AG04449 (cell line): ENCODE results near the gene GNB2.
A peak's percentile ranks its signal among the peaks of the same experiment; 100 is the strongest.

Experiments
- CTCF ChIA-PET: fragments of 350-600 bp; formaldehyde crosslinking; extraction: SDS; loops from one replicate; lab custom pipeline; 2021; ENCODE audit warnings: antibody characterized with exemption; lab: Yijun Ruan, JAX
- POLR2A ChIA-PET: fragments of 400-600, 350-600 bp; formaldehyde crosslinking; extraction: SDS; loops from one replicate; lab custom pipeline; 2020; ENCODE audit warnings: antibody characterized with exemption, inconsistent platforms; lab: Yijun Ruan, JAX
- DNase-seq: peaks from one replicate; pipeline ENCODE4 v3.0.0-alpha.2; 2010; ENCODE audit warnings: low read depth, low spot score
- H3K4me3 ChIP-seq: 2 replicates; pipeline ENCODE4 v1.5.1; 2011; ENCODE audit warnings: low read depth, mild to moderate bottlenecking, control low read depth, low read length
- CTCF ChIP-seq: IDR thresholded peaks from one replicate; pipeline ENCODE4 v1.5.1; 2011; ENCODE audit warnings: mild to moderate bottlenecking, moderate library complexity, low read length, control low read depth, inconsistent platforms; ENCODE audit not compliant: insufficient read depth; ENCODE audit errors: missing control alignments

Gene GNB2

GRCh38 chr7:100673302-100673941, at the start of gene GNB2:
TSS of gene GNB2 (plus strand) at chr7:100673740. CDS start at chr7:100676266, 2,526 bp downstream.
- ChIA-PET CTCF (interaction anchor here (0.5 to 2.2 kb wide), 4 partner anchors 10 to 41 kb away, joined by 3 to 8 read pairs (median 3); no protein-coding TSS in a partner anchor), POLR2A (interaction anchor here (0.6 to 1.0 kb wide), 9 partner anchors 9 to 89 kb away, joined by 3 to 5 read pairs (median 4); partner anchors contain the start of genes FBXO24, LRCH4, MOSPD3 and PCOLCE)
- DNase-seq: peak; percentile 96
- H3K4me3 ChIP-seq: peak within 1 kb of the TSS; percentile 81
- no peak for TF ChIP-seq CTCF

GRCh38 chr7:100623951-100624824, 49.4 kb upstream of the GNB2 start:
- ChIA-PET POLR2A (no interaction called here), CTCF (no interaction called here)
- TF ChIP-seq CTCF: no peak
- H3K4me3 ChIP-seq: no peak overlapping the region
- no peak for DNase-seq

DNA sequence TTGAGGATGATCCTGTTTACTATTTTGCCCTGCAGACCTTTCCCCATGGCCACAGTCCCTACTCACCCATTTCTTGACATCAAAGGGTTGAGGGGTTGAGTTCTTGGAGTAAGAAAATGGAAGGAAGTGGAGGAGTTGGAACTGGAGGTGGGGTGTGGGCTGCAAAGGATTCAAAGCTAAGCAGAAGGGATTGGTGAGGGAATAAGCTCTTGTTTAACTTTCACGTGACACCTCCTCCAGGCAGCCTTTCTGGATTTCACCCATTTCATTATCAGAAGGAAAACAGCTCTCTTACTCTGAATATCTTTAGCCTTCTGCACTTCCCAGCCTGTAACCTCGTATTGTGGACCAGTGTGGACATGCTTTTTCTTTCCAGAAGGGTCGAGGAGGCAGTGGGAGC, 47.5 kb upstream of the GNB2 start:
- no peak for TF ChIP-seq CTCF
- no peak for DNase-seq
- ChIA-PET CTCF (interaction anchor here (0.9 to 1.9 kb wide), 4 partner anchors 8 to 226 kb away, joined by 3 to 10 read pairs (median 3); partner anchors contain the start of genes MOSPD3 and SLC12A9), POLR2A (interaction anchor here (0.6 kb wide), 1 partner anchor 530 kb away, joined by 3 read pairs; no protein-coding TSS in a partner anchor)
- H3K4me3 ChIP-seq: peak overlapping the region; percentile 53

- H3K4me3 ChIP-seq: peak overlapping the region; percentile 53
- no peak for DNase-seq
- ChIA-PET POLR2A (interaction anchor here (0.6 kb wide), 1 partner anchor 529 kb away, joined by 3 read pairs; no protein-coding TSS in a partner anchor), CTCF (interaction anchor here (0.9 to 1.9 kb wide), 4 partner anchors 13 to 225 kb away, joined by 3 to 10 read pairs (median 4); partner anchors contain the start of genes MOSPD3 and SLC12A9)
- no peak for TF ChIP-seq CTCF
Observed at GRCh38 chr7:100626530-100627237, 46.9 kb upstream of the GNB2 start.

DNA sequence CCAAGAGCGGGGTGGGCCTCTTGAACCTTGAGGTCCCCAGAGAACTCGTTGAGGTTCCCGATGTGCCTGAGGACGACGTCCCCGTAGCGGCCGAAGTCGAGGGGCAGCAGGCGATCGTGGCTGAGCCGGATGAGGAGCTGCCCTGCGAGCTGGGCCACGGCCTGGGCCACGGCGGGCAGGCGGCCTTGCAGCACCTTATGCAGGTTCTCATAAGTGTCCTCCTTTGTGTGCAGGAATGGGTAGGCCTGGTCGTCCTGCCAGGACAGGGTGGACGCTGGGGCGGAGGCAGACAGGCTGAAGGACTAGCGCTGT, 46.3 kb upstream of the GNB2 start:
- TF ChIP-seq CTCF: no peak
- no peak overlapping the region for H3K4me3 ChIP-seq
- POLR2A ChIA-PET: no interaction called here
- CTCF ChIA-PET: interaction anchor here (1.1 kb wide), 1 partner anchor 66 kb away, joined by 4 read pairs; no protein-coding TSS in a partner anchor
- DNase-seq: no peak
